Right renal pelvis (tissue), 4 donors: ENCODE data around the gene NCDN. TPM values are rescaled to one million over a fixed set of nuclear protein-coding genes. Genes with fewer than 3 reads are reported as not detected.

Source experiments
- DNase-seq, 4 donors: peaks; one replicate each; pipeline ENCODE4 v3.0.0-alpha.2; 2013; ENCODE audit warnings: low read depth in 4 of 4, low spot score in 3 of 4, missing footprints in 1 of 4
- polyA plus RNA-seq, 4 donors: library from polyadenylated mRNA; unstranded; fragments of 120-200 nt; gene quantifications; one replicate each; pipeline ENCODE4 v1.2.1, GENCODE V29; 2013; ENCODE audit not compliant: insufficient read length in 4 of 4

Gene NCDN
- polyA plus RNA-seq, 4 donors = 15.7 to 21.6 (median 17.5) TPM

- no peak for DNase-seq
These were observed 30.8 kb downstream of the NCDN start for GRCh38 chr1:35588197-35588910.

- no peak for DNase-seq
These were observed 32.2 kb downstream of the NCDN start for GRCh38 chr1:35589516-35590427.

GRCh38 chr1:35590476-35591040 lies 33.0 kb downstream of the NCDN start:
- DNase-seq = no peak

- DNase-seq = no peak
These were observed 33.6 kb downstream of the NCDN start for GRCh38 chr1:35591211-35591610.

- DNase-seq = no peak
These were observed 35.6 kb downstream of the NCDN start for GRCh38 chr1:35592991-35593769.

GRCh38 chr1:35594005-35594760 lies 36.6 kb downstream of the NCDN start:
- DNase-seq = no peak

GRCh38 chr1:35595684-35596083 lies 38.1 kb downstream of the NCDN start:
- DNase-seq = no peak

GRCh38 chr1:35597870-35598269 lies 40.3 kb downstream of the NCDN start:
- DNase-seq = no peak

- no peak for DNase-seq
These were observed 41.3 kb downstream of the NCDN start for GRCh38 chr1:35598895-35599294.

- DNase-seq = no peak
These were observed 41.8 kb downstream of the NCDN start for GRCh38 chr1:35599411-35599810.

- no peak for DNase-seq
These were observed 43.0 kb downstream of the NCDN start for GRCh38 chr1:35600593-35600992.

- no peak for DNase-seq
These were observed 45.9 kb downstream of the NCDN start for GRCh38 chr1:35603468-35603867.

GRCh38 chr1:35603941-35604340 lies 46.3 kb downstream of the NCDN start:
- no peak for DNase-seq

- DNase-seq = no peak
These were observed 47.7 kb downstream of the NCDN start for GRCh38 chr1:35605071-35605866.

GRCh38 chr1:35605867-35606182 lies 48.2 kb downstream of the NCDN start:
- DNase-seq = no peak

- DNase-seq = no peak
These were observed 54.1 kb downstream of the NCDN start for GRCh38 chr1:35611655-35612054.

GRCh38 chr1:35615440-35615839 lies 57.8 kb downstream of the NCDN start:
- DNase-seq = no peak
